ENCODE measurements around the gene CAB39L.

- TF ChIP-seq POLR2AphosphoS5 (IDR thresholded peaks at IDR 0.05; ENCODE audit: low read depth, low read length) = no peak
- no peak for TF ChIP-seq CTCF (IDR thresholded peaks at IDR 0.05)
Measured at GRCh38 chr13:49419276-49419675, 24.6 kb downstream of the CAB39L start.

Measured in Panc1 (cell line).